NOMO-1 treated with dmso at 0.1 percent for 144 hours (cell line): ENCODE results near the gene CLEC11A.
A peak's percentile ranks its signal among the peaks of the same experiment; 100 is the strongest.
"Not testable (repeated sequence)": the region's sequence is repeated elsewhere in the genome, so short reads cannot be mapped to it uniquely, and the experiment has no call there.

Experiments
- DNase-seq: peaks from one replicate; lab custom pipeline; 2025; ENCODE audit not compliant: unreplicated experiment; lab: John Stamatoyannopoulos, UW

CLEC11A gene

DNA sequence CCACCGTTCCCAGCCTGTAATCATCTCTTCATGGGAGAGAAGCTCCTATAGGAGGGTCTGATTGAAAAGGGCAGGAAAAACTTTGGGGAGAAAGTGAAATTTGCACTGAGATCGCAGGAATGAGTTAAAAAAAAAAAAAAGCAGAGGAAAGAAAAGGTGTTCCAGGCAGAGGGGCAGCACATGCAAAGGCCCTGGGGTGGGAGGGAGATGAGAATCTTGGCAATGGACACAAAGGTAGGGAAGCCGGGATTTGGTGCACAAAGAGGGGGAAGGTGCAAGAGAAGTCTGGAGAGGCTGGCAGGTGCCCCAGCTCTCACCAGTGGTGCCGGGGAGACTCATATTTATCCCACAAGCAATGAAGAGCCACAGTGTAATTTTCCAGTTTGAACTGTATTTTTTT lies 30.7 kb downstream of the CLEC11A start:
- DNase-seq = no peak

- DNase-seq = not testable (repeated sequence)
Observed at GRCh38 chr19:50756244-50756643, 33.1 kb downstream of the CLEC11A start.

GRCh38 chr19:50757624-50758023 lies 34.5 kb downstream of the CLEC11A start:
- DNase-seq = not testable (repeated sequence)

DNA sequence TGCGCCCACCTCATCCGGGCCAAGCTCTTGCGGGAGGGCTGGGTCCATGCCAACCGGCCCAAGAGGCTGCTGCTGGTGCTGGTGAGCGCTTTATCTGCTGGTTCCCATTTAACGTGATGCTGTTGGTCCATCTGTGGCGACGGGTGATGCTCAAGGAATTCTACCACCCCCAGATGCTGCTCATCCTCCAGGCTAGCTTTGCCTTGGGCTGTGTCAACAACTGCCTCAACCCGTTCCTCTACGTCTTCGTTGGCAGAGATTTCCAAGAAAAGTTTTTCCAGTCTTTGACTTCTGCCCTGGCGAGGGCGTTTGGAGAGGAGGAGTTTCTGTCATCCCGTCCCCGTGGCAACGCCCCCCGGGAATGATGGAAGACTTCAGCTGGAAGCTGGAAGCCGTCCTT lies 35.9 kb downstream of the CLEC11A start:
- DNase-seq = not testable (repeated sequence)

- DNase-seq = peak; percentile 38
Observed at GRCh38 chr19:50759886-50760285, 36.7 kb downstream of the CLEC11A start.

DNA sequence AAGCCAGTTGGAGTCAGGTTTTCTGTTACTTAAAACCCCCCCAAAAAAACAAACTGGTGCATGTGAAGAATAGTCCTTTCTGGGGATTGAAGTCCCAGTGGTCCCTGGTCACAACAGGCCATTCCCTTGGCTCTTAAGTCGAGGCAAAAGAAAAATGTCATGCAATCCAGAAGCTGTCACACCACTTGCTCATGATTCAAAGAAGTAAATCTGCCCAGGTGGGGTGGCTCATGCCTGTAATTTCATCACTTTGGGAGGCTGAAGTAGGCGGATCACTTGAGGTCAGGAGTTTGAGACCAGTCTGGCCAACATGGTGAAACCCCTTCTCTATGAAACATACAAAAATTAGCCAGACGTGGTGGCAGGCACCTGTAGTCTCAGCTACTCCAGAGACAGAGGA lies 38.3 kb downstream of the CLEC11A start:
- DNase-seq = not testable (repeated sequence)

- not testable (repeated sequence) for DNase-seq
Observed at GRCh38 chr19:50763521-50763920, 40.4 kb downstream of the CLEC11A start.

DNA sequence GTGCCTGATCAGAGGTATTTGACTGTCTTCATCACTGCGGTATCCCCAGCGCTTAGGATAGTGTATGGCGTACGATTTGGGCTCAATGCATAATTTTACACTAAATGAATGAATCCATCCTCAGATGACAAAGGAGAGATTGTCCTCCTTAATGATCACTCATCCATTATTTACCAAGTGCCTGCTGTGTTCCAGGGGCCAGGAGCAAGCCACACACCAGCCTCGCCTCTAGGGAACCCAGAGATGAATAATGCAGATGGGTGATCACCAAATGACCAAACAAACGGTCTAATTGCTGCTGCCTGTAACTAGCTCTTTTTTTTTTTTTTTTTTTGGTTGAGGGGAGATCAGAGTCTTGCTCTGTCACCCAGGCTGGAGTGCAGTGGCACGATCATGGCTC lies 41.2 kb downstream of the CLEC11A start:
- DNase-seq = no peak

GRCh38 chr19:50766746-50767145 lies 43.6 kb downstream of the CLEC11A start:
- DNase-seq = not testable (repeated sequence)

DNA sequence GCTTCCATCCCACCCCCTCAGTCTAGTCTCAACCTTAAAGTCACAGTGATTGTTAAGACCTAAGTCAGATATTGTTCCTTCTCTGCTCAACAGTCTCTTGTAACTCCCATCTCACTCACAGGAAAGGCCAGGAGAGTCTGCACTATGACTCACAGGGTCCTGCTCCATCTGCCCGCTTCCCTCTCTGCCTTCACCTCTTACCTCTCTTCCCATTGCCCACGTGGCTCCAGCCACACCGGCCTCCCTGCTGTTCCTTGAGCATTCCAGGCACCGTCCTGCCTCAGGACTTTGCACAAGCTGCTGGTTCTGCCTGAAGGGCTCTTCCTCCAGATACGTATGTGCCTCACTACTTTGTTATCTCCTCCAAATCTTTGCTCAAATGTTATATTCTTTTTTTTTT lies 44.1 kb downstream of the CLEC11A start:
- not testable (repeated sequence) for DNase-seq

DNA sequence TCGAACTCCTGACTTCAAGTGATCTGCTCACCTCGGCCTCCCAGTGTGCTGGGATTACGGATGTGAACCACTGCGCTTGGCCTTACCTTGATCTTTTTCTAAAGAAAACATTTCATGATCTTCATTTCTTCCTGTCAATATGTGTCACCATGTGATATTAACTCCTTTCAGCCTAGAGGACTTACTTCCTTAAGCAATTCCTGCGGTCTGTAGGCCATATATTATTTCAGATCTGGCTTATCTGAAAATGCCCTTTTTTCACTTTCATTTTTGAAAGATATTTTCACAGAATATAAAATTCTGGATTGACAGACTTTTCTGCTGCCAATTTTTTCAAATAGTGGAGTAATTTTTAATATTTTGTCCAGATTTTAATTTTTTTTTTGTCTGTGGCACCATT lies 45.1 kb downstream of the CLEC11A start:
- DNase-seq = peak; percentile 48

DNA sequence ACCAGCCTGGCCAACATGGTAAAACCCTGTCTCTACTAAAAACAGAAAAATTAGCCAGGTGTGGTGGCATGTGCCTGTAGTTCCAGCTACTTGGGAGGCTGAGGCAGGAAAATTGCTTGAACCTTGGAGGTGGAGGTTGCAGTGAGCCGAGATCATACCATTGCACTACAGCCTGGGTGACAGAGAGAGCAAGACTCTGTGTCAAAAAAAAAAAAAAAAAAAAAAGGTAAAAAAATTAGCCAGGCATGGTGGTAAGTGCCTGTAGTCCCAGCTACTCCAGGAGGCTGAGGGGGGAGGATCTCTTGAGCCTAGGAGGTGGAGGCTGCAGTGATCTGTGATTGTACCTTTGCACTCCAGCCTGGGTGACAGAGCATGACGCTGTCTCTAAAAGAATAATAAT lies 47.0 kb downstream of the CLEC11A start, which contains the start of gene GPR32:
Gene GPR32, plus strand, starts transcription at position 301 of the 400 bp plus-strand sequence. CDS start 137 bp downstream, outside the sequence.
- DNase-seq = not testable (repeated sequence)

- no peak for DNase-seq
Observed at GRCh38 chr19:50770888-50771287, 47.7 kb downstream of the CLEC11A start.

- no peak for DNase-seq
Observed at GRCh38 chr19:50772476-50772875, 49.3 kb downstream of the CLEC11A start.

DNA sequence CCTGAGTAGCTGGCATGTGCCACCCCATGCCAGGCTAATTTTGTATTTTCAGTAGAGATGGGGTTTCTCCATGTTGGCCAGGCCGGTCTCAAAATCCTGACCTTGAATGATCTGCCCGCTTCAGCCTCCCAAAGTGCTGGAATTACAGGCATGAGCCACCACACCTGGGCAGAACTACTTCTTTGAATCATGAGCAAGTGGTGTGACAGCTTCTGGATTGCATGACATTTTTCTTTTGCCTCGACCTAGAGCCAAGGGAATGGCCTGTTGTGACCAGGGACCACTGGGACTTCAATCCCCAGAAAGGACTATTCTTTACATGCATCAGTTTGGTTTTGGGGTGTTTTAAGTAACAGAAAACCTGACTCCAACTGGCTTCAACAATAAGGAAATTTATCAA lies 49.7 kb downstream of the CLEC11A start:
- not testable (repeated sequence) for DNase-seq

GRCh38 chr19:50773454-50773853 lies 50.3 kb downstream of the CLEC11A start:
- not testable (repeated sequence) for DNase-seq
